ENCODE measurements around the gene TOM1.

DNA sequence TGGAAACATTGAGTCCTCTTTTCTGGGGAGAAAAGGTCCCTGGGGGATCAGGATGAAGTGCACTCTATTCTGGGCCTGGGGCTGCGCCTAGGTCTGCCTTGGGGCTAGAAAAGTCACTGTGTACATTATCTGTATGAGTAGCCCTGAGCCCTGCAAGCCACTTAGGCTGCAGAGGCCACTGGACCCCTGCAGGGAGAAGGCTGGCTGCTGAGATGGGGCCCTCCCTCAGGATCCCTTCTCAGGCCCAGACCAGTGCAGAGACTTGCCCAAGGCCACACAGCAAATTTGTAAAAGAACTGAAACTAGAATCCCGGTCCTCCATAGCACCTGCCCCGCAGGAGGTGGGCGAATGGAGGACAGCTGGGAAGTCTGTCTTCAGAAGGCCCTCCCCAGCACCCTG lies 54.4 kb downstream of the TOM1 start:
- no peak for TF ChIP-seq CTCF (conservative IDR thresholded peaks at IDR 0.05; ENCODE audit: low read length)
- no peak for TF ChIP-seq EZH2phosphoT487 (IDR thresholded peaks at IDR 0.05; ENCODE audit: borderline replicate concordance)
